ENCODE measurements around the gene CCDC81.

Gene CCDC81

DNA sequence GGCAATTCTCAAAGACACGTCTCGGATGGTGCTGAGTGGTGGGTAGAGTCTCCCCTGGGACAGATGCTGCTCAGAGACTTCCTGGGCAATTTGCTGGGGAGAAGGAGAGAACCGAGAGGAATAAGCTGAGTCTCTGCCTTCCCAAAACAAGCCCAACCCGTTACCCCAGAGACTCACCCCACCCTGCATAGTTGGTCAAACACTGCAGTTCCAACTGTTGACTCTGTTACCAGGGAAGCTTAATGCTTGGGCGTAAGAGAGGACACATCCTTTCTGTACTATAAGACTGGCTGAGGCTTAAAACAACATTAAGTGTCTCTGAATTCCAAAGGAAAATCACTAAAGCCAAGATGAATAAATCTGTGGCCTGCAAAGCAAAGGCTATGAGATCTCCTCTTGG lies 68.1 kb downstream of the CCDC81 start:
- Histone ChIP-seq H3K9ac (ENCODE audit: low read depth, low read length, poor library complexity) (no peak overlapping the region), H3K4ac (ENCODE audit: low read length) (no peak overlapping the region), H3K79me1 (ENCODE audit: low read depth, low read length) (peaks cover 1% of the 10 kb centered on the region), H3K27ac (replicated peaks; ENCODE audit: low read length) (no peak overlapping the region), H2AFZ (ENCODE audit: low read length) (no peak overlapping the region), H3K18ac (ENCODE audit: low read length) (no peak overlapping the region), H3K23ac (ENCODE audit: low read depth, low read length, poor library complexity) (no peak overlapping the region), H2BK5ac (ENCODE audit: low read length) (no peak overlapping the region), H3K36me3 (replicated peaks in 1 of 2; ENCODE audit: control insufficient read depth in 2 of 2, insufficient read depth in 2 of 2, low read length in 2 of 2) (peaks cover 0 to 40% of the 10 kb centered on the region in 2 donors), H3K4me2 (ENCODE audit: insufficient read depth, low read length, poor library complexity, severe bottlenecking) (no peak overlapping the region), H2AK5ac (ENCODE audit: low read depth, low read length) (no peak overlapping the region), H2BK12ac (ENCODE audit: low read length) (no peak overlapping the region), H3K4me3 (ENCODE audit: low read length in 2 of 2) (no peak overlapping the region), H4K8ac (ENCODE audit: low read depth, low read length) (no peak overlapping the region), H3K14ac (ENCODE audit: low read length) (no peak overlapping the region), H3K4me1 (ENCODE audit: control insufficient read depth in 2 of 2, insufficient read depth in 1 of 2, low read depth in 1 of 2, low read length in 2 of 2) (no peaks in the 10 kb centered on the region), H4K91ac (ENCODE audit: low read depth, low read length, poor library complexity) (no peak overlapping the region), H3K27me3 (ENCODE audit: control insufficient read depth in 3 of 3, insufficient read depth in 3 of 3, low read depth in 1 of 3, low read length in 3 of 3) (no peaks in the 10 kb centered on the region), H2BK120ac (ENCODE audit: low read depth, low read length) (no peak overlapping the region), H2BK15ac (ENCODE audit: low read length) (no peak overlapping the region), H3K9me3 (replicated peaks in 1 of 2; ENCODE audit: control insufficient read depth in 2 of 2, insufficient read depth in 1 of 2, low read depth in 1 of 2, low read length in 2 of 2) (no peaks in the 10 kb centered on the region)
- DNase-seq (ENCODE audit: low spot score): no peak
- WGBS, 2 donors (ENCODE audit: extremely low coverage in 2 of 2, insufficient read length in 2 of 2, insufficient replicate concordance in 1 of 2): no CpG with 5 or more reads among the region's 5 CpGs

DNA sequence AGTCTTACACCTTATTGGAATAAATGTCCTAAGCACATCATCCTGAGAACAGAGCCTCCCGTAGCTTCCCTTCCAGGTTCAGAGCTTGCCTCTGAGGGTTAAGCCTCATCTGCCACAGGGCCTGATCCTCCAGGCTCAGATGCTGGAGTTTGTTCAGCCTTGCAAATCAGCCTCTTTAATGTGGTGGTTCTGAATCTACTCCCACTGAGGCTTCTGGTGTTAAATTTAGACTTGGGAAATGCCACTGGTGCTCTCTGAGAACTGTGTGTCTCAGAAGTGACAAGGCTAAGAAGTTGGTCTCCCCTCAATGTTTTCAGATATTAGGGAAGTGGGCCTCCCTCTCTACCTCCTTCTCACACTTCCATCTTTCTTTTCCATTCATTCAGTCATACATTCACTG lies 68.7 kb downstream of the CCDC81 start:
- no peak for DNase-seq (ENCODE audit: low spot score)
- Histone ChIP-seq H2BK120ac (ENCODE audit: low read depth, low read length) (no peak overlapping the region), H3K18ac (ENCODE audit: low read length) (no peak overlapping the region), H3K27me3 (ENCODE audit: control insufficient read depth in 3 of 3, insufficient read depth in 3 of 3, low read depth in 1 of 3, low read length in 3 of 3) (no peaks in the 10 kb centered on the region), H3K4me2 (ENCODE audit: insufficient read depth, low read length, poor library complexity, severe bottlenecking) (no peak overlapping the region), H3K9me3 (replicated peaks in 1 of 2; ENCODE audit: control insufficient read depth in 2 of 2, insufficient read depth in 1 of 2, low read depth in 1 of 2, low read length in 2 of 2) (no peaks in the 10 kb centered on the region), H3K79me1 (ENCODE audit: low read depth, low read length) (peaks cover 1% of the 10 kb centered on the region), H2BK12ac (ENCODE audit: low read length) (no peak overlapping the region), H2AFZ (ENCODE audit: low read length) (no peak overlapping the region), H3K14ac (ENCODE audit: low read length) (no peak overlapping the region), H2BK15ac (ENCODE audit: low read length) (no peak overlapping the region), H2BK5ac (ENCODE audit: low read length) (no peak overlapping the region), H3K4me3 (ENCODE audit: low read length in 2 of 2) (no peak overlapping the region), H3K4me1 (ENCODE audit: control insufficient read depth in 2 of 2, insufficient read depth in 1 of 2, low read depth in 1 of 2, low read length in 2 of 2) (no peaks in the 10 kb centered on the region), H3K23ac (ENCODE audit: low read depth, low read length, poor library complexity) (no peak overlapping the region), H3K27ac (replicated peaks; ENCODE audit: low read length) (no peak overlapping the region), H4K91ac (ENCODE audit: low read depth, low read length, poor library complexity) (no peak overlapping the region), H3K36me3 (replicated peaks in 1 of 2; ENCODE audit: control insufficient read depth in 2 of 2, insufficient read depth in 2 of 2, low read length in 2 of 2) (peaks cover 0 to 43% of the 10 kb centered on the region in 2 donors), H4K8ac (ENCODE audit: low read depth, low read length) (no peak overlapping the region), H2AK5ac (ENCODE audit: low read depth, low read length) (no peak overlapping the region), H3K4ac (ENCODE audit: low read length) (no peak overlapping the region), H3K9ac (ENCODE audit: low read depth, low read length, poor library complexity) (no peak overlapping the region)
- no CpG with 5 or more reads among the region's 1 CpG for WGBS, 2 donors (ENCODE audit: extremely low coverage in 2 of 2, insufficient read length in 2 of 2, insufficient replicate concordance in 1 of 2)

DNA sequence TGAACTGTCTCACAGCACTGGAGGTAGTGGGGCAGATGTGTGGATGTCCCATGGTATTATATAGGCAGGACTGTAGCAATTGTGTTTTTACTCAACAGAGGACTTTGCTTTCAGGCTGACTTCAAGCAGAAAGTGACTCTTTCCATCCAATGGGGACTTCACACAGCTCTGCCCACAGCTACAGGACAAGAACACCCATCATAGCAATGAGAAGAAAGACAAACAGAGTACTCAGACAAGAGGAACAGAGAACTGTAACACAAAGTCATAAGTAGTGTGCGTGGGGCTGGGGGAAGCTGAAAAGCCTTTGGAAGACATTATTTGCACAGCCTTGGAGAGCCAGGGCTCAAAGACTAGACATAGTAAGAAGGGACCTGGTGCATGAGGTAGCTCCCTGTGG lies 70.3 kb downstream of the CCDC81 start:
- no CpG with 5 or more reads among the region's 1 CpG for WGBS, 2 donors (ENCODE audit: extremely low coverage in 2 of 2, insufficient read length in 2 of 2, insufficient replicate concordance in 1 of 2)
- H3K27ac ChIP-seq (replicated peaks; ENCODE audit: low read length): no peak overlapping the region
- H3K23ac ChIP-seq (ENCODE audit: low read depth, low read length, poor library complexity): no peak overlapping the region
- H2BK15ac ChIP-seq (ENCODE audit: low read length): no peak overlapping the region
- no peak overlapping the region for H4K91ac ChIP-seq (ENCODE audit: low read depth, low read length, poor library complexity)
- no peak overlapping the region for H3K4me2 ChIP-seq (ENCODE audit: insufficient read depth, low read length, poor library complexity, severe bottlenecking)
- no peak overlapping the region for H3K14ac ChIP-seq (ENCODE audit: low read length)
- H2BK5ac ChIP-seq (ENCODE audit: low read length): no peak overlapping the region
- DNase-seq (ENCODE audit: low spot score): no peak
- no peak overlapping the region for H2BK120ac ChIP-seq (ENCODE audit: low read depth, low read length)
- no peak overlapping the region for H2AK5ac ChIP-seq (ENCODE audit: low read depth, low read length)
- H3K4me1 ChIP-seq (ENCODE audit: control insufficient read depth in 2 of 2, insufficient read depth in 1 of 2, low read depth in 1 of 2, low read length in 2 of 2): no peaks in the 10 kb centered on the region
- H3K18ac ChIP-seq (ENCODE audit: low read length): no peak overlapping the region
- no peaks in the 10 kb centered on the region for H3K27me3 ChIP-seq (ENCODE audit: control insufficient read depth in 3 of 3, insufficient read depth in 3 of 3, low read depth in 1 of 3, low read length in 3 of 3)
- H3K4ac ChIP-seq (ENCODE audit: low read length): no peak overlapping the region
- no peak overlapping the region for H2AFZ ChIP-seq (ENCODE audit: low read length)
- H3K36me3 ChIP-seq (replicated peaks in 1 of 2; ENCODE audit: control insufficient read depth in 2 of 2, insufficient read depth in 2 of 2, low read length in 2 of 2): peaks cover 0 to 48% of the 10 kb centered on the region in 2 donors
- H3K79me1 ChIP-seq (ENCODE audit: low read depth, low read length): peaks cover 1% of the 10 kb centered on the region
- H3K9ac ChIP-seq (ENCODE audit: low read depth, low read length, poor library complexity): no peak overlapping the region
- H2BK12ac ChIP-seq (ENCODE audit: low read length): no peak overlapping the region
- H3K4me3 ChIP-seq (ENCODE audit: low read length in 2 of 2): no peak overlapping the region
- H4K8ac ChIP-seq (ENCODE audit: low read depth, low read length): no peak overlapping the region
- H3K9me3 ChIP-seq (replicated peaks in 1 of 2; ENCODE audit: control insufficient read depth in 2 of 2, insufficient read depth in 1 of 2, low read depth in 1 of 2, low read length in 2 of 2): peaks cover 0 to 7% of the 10 kb centered on the region in 2 donors

DNA sequence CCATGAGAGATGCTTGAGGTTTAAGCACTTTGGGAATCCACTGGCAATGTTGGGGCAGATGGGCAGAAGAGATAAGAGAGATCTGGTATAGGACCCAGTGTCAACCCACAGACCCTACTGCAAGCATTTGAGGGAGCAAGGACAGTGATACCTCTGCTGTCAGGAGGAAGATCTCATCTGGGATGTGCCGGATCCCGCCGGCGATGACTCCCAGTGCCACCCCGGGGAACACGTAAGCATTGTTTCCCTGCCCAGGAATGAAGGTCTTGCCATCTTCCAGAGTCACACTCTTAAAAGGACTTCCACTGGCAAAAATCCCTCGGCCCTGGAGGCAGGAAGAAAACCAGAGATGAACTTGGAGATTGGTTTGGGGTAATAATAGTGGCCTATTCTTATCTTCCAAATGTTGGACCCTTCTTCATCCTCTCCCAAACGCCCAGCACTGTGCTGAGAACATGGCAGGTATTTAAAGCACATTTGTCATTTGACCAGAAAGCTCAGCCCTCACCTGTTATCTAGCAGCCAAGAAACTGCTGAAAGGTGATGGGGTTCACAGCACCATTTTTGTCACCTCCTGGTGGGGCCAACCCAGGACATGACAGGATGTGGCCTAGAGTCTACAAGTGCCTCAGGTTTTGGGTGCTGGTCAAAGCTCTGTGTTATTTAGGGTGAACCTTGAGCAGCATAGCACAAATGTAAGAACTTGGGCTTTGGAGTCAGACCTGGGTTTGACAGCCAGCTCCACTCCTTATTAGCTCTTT lies 71.7 kb downstream of the CCDC81 start:
- no CpG with 5 or more reads among the region's 8 CpGs for WGBS, 2 donors (ENCODE audit: extremely low coverage in 2 of 2, insufficient read length in 2 of 2, insufficient replicate concordance in 1 of 2)
- Histone ChIP-seq H2AK5ac (ENCODE audit: low read depth, low read length) (no peak overlapping the region), H2BK12ac (ENCODE audit: low read length) (no peak overlapping the region), H3K4ac (ENCODE audit: low read length) (no peak overlapping the region), H3K27me3 (ENCODE audit: control insufficient read depth in 3 of 3, insufficient read depth in 3 of 3, low read depth in 1 of 3, low read length in 3 of 3) (no peaks in the 10 kb centered on the region), H3K4me2 (ENCODE audit: insufficient read depth, low read length, poor library complexity, severe bottlenecking) (no peak overlapping the region), H2AFZ (ENCODE audit: low read length) (no peak overlapping the region), H3K4me1 (ENCODE audit: control insufficient read depth in 2 of 2, insufficient read depth in 1 of 2, low read depth in 1 of 2, low read length in 2 of 2) (no peaks in the 10 kb centered on the region), H3K9me3 (replicated peaks in 1 of 2; ENCODE audit: control insufficient read depth in 2 of 2, insufficient read depth in 1 of 2, low read depth in 1 of 2, low read length in 2 of 2) (peaks cover 0 to 7% of the 10 kb centered on the region in 2 donors), H3K9ac (ENCODE audit: low read depth, low read length, poor library complexity) (no peak overlapping the region), H3K79me1 (ENCODE audit: low read depth, low read length) (peaks cover 1% of the 10 kb centered on the region), H3K14ac (ENCODE audit: low read length) (no peak overlapping the region), H2BK15ac (ENCODE audit: low read length) (no peak overlapping the region), H3K27ac (replicated peaks; ENCODE audit: low read length) (no peak overlapping the region), H4K91ac (ENCODE audit: low read depth, low read length, poor library complexity) (no peak overlapping the region), H4K8ac (ENCODE audit: low read depth, low read length) (no peak overlapping the region), H3K23ac (ENCODE audit: low read depth, low read length, poor library complexity) (no peak overlapping the region), H2BK120ac (ENCODE audit: low read depth, low read length) (no peak overlapping the region), H3K36me3 (replicated peaks in 1 of 2; ENCODE audit: control insufficient read depth in 2 of 2, insufficient read depth in 2 of 2, low read length in 2 of 2) (peaks cover 0 to 46% of the 10 kb centered on the region in 2 donors), H3K18ac (ENCODE audit: low read length) (no peak overlapping the region), H2BK5ac (ENCODE audit: low read length) (no peak overlapping the region), H3K4me3 (ENCODE audit: low read length in 2 of 2) (no peak overlapping the region)
- no peak for DNase-seq (ENCODE audit: low spot score)
